ENCODE results near the gene CDKN2AIP. TPM values are rescaled to one million over a fixed set of nuclear protein-coding genes. Genes with fewer than 3 reads are reported as not detected.
"Not testable (repeated sequence)": the region's sequence is repeated elsewhere in the genome, so short reads cannot be mapped to it uniquely, and the experiment has no call there.

CDKN2AIP gene
- total and polyA plus RNA-seq, 12 donors: 8.6 to 24.4 (median 15.2) TPM

GRCh38 chr4:183470821-183471220 is 26.4 kb downstream of the CDKN2AIP start:
- H3K27me3 ChIP-seq: no peaks in the 10 kb centered on the region
- H3K27ac ChIP-seq: no peak overlapping the region
- no peak overlapping the region for H3K4me3 ChIP-seq
- H3K9me3 ChIP-seq (replicated peaks in 1 of 3): no peaks in the 10 kb centered on the region
- DNase-seq: no peak
- H3K4me1 ChIP-seq (replicated peaks in 1 of 2): peaks cover 0 to 5% of the 10 kb centered on the region in 2 donors
- 69 to 88% (median 81%) methylated on average over 4 of the region's 4 CpGs for WGBS, 4 donors
- TF ChIP-seq CTCF (IDR thresholded peaks at IDR 0.05) (no peak), POLR2A (IDR thresholded peaks at IDR 0.05) (no peak)
- intact Hi-C loops (cut with DNase I): loop anchor here in 1 of 2 donors (10.0 kb wide), 2 partner anchors 134 to 184 kb away; partner anchors contain the start of genes RWDD4 and TRAPPC11
- H3K36me3 ChIP-seq (replicated peaks in 1 of 2): no peaks in the 10 kb centered on the region

- peak overlapping the region in 1 of 4 donors; percentile 29 for H3K4me3 ChIP-seq
- peaks cover 0 to 5% of the 10 kb centered on the region in 2 donors for H3K4me1 ChIP-seq (replicated peaks in 1 of 2)
- H3K27ac ChIP-seq: no peak overlapping the region
- no peaks in the 10 kb centered on the region for H3K27me3 ChIP-seq
- no peaks in the 10 kb centered on the region for H3K9me3 ChIP-seq (replicated peaks in 1 of 3)
- WGBS, 4 donors: 28 to 32% (median 30%) methylated on average over 12 of the region's 12 CpGs
- no peaks in the 10 kb centered on the region for H3K36me3 ChIP-seq (replicated peaks in 1 of 2)
- DNase-seq: peak; percentile 84 to 97 (median 92)
- intact Hi-C loops (cut with DNase I): loop anchor here in 1 of 2 donors (10.0 kb wide), 2 partner anchors 133 to 183 kb away; partner anchors contain the start of genes RWDD4 and TRAPPC11
- TF ChIP-seq CTCF (IDR thresholded peaks at IDR 0.05): peak; percentile 79 to 96 (median 84)
- TF ChIP-seq POLR2A (IDR thresholded peaks at IDR 0.05): no peak
Observed at GRCh38 chr4:183471946-183472708, 27.7 kb downstream of the CDKN2AIP start.

- no peak overlapping the region for H3K27ac ChIP-seq
- H3K36me3 ChIP-seq (replicated peaks in 1 of 2): no peaks in the 10 kb centered on the region
- TF ChIP-seq POLR2A (IDR thresholded peaks at IDR 0.05) (peak in 1 of 2 donors; percentile 14), CTCF (IDR thresholded peaks at IDR 0.05) (no peak)
- H3K4me1 ChIP-seq (replicated peaks in 1 of 2): no peaks in the 10 kb centered on the region
- WGBS, 4 donors: 18 to 29% (median 22%) methylated on average over 5 of the region's 5 CpGs
- peak in 3 of 7 donors; percentile 26 to 33 (median 33) for DNase-seq
- no peaks in the 10 kb centered on the region for H3K9me3 ChIP-seq (replicated peaks in 1 of 3)
- intact Hi-C loops (cut with DNase I): loop anchor here in 1 of 2 donors (10.0 kb wide), 2 partner anchors 127 to 177 kb away; partner anchors contain the start of genes RWDD4 and TRAPPC11
- no peaks in the 10 kb centered on the region for H3K27me3 ChIP-seq
- peak overlapping the region in 2 of 4 donors; percentile 8 to 42 for H3K4me3 ChIP-seq
Observed at GRCh38 chr4:183478123-183478522, 33.7 kb downstream of the CDKN2AIP start.

GRCh38 chr4:183478926-183479325 is 34.5 kb downstream of the CDKN2AIP start:
- H3K4me3 ChIP-seq: no peak overlapping the region
- no peak for DNase-seq
- no peaks in the 10 kb centered on the region for H3K36me3 ChIP-seq (replicated peaks in 1 of 2)
- TF ChIP-seq CTCF (IDR thresholded peaks at IDR 0.05) (no peak), POLR2A (IDR thresholded peaks at IDR 0.05) (no peak)
- no peak overlapping the region for H3K27ac ChIP-seq
- no peaks in the 10 kb centered on the region for H3K4me1 ChIP-seq (replicated peaks in 1 of 2)
- 43 to 54% (median 47%) methylated on average over 2 of the region's 2 CpGs for WGBS, 4 donors
- H3K27me3 ChIP-seq: no peaks in the 10 kb centered on the region
- intact Hi-C loops (cut with DNase I): loop anchor here in 1 of 2 donors (10.0 kb wide), 2 partner anchors 126 to 176 kb away; partner anchors contain the start of genes RWDD4 and TRAPPC11
- no peaks in the 10 kb centered on the region for H3K9me3 ChIP-seq (replicated peaks in 1 of 3)

- DNase-seq; H3K36me3 ChIP-seq (replicated peaks in 1 of 2); H3K27ac ChIP-seq; H3K4me1 ChIP-seq (replicated peaks in 1 of 2); H3K9me3 ChIP-seq (replicated peaks in 1 of 3); H3K4me3 ChIP-seq; intact Hi-C loops (cut with DNase I); H3K27me3 ChIP-seq: not testable (repeated sequence)
- WGBS, 4 donors: 94 to 98% (median 96%) methylated on average over 7 to 33 of the region's 33 CpGs
Observed at GRCh38 chr4:183482515-183483095, 38.2 kb downstream of the CDKN2AIP start.

Measured in adrenal gland (tissue), 12 donors.